Measurements from ENCODE around the gene PLEKHG3. TPM values are rescaled to one million over a fixed set of nuclear protein-coding genes. Genes with fewer than 3 reads are reported as not detected.

The PLEKHG3 gene
- total RNA-seq, 2 experiments from 2014 or later = not detected

GRCh38 chr14:64786296-64787149 lies 82.3 kb downstream of the PLEKHG3 start:
- ChIA-PET CTCF (ENCODE audit: unreplicated experiment) (interaction anchor here (1.6 kb wide), 1 partner anchor 9 kb away, joined by 3 read pairs; no protein-coding TSS in a partner anchor), POLR2A (no interaction called here)
- Histone ChIP-seq H3K79me2 (ENCODE audit: insufficient read depth, low read depth, low read length) (no peaks in the 10 kb centered on the region), H3K4me3 (ENCODE audit: low read depth, low read length, poor library complexity, severe bottlenecking) (no peak overlapping the region), H2AFZ (ENCODE audit: low read length) (no peak overlapping the region), H3K27ac (ENCODE audit: low read depth, low read length, poor library complexity, severe bottlenecking) (no peak overlapping the region), H3K4me2 (ENCODE audit: low read length) (no peak overlapping the region), H4K20me1 (ENCODE audit: insufficient read depth, low read length) (no peaks in the 10 kb centered on the region), H3K36me3 (ENCODE audit: insufficient read depth, low read length) (no peaks in the 10 kb centered on the region), H3K4me1 (ENCODE audit: insufficient read depth, low read length, poor library complexity, severe bottlenecking) (no peaks in the 10 kb centered on the region), H3K9me2 (ENCODE audit: insufficient read depth, low read length) (no peaks in the 10 kb centered on the region), H3K9me3 (ENCODE audit: low read length) (no peaks in the 10 kb centered on the region)
- TF ChIP-seq, protein P1, sequence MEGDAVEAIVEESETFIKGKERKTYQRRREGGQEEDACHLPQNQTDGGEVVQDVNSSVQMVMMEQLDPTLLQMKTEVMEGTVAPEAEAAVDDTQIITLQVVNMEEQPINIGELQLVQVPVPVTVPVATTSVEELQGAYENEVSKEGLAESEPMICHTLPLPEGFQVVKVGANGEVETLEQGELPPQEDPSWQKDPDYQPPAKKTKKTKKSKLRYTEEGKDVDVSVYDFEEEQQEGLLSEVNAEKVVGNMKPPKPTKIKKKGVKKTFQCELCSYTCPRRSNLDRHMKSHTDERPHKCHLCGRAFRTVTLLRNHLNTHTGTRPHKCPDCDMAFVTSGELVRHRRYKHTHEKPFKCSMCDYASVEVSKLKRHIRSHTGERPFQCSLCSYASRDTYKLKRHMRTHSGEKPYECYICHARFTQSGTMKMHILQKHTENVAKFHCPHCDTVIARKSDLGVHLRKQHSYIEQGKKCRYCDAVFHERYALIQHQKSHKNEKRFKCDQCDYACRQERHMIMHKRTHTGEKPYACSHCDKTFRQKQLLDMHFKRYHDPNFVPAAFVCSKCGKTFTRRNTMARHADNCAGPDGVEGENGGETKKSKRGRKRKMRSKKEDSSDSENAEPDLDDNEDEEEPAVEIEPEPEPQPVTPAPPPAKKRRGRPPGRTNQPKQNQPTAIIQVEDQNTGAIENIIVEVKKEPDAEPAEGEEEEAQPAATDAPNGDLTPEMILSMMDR (conservative IDR thresholded peaks at IDR 0.05; ENCODE audit: low read length) = no peak
- intact Hi-C loops (cut with micrococcal nuclease; ENCODE audit: unreplicated experiment) = no loop called here
- DNase-seq (ENCODE audit: low spot score) = no peak
- BruUV-seq (replicated peaks) = no TSS peak

DNA sequence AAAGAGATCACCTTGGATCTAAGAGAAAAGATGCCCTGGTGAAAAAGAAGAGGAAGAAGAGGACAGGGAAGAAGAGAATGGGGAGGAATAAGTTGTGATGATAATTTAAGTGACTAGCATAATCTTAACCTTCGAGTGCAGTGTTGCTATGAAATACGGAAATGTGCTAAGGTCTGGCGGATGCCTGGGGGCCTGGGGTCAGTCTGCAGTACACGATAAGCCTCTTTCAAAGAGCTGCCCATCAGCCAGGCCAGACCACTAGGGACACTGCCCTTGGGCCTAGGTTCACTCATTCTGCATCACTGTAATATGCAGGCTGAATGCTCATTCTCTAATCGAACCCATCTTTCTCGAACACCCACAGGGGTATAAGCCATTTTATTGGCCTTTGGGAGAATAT lies 83.4 kb downstream of the PLEKHG3 start:
- POLR2A ChIA-PET = interaction anchor here (1.0 kb wide), 1 partner anchor 36 kb away, joined by 3 read pairs; no protein-coding TSS in a partner anchor
- CTCF ChIA-PET (ENCODE audit: unreplicated experiment) = no interaction called here
- H3K4me2 ChIP-seq (ENCODE audit: low read length) = no peak overlapping the region
- H3K4me3 ChIP-seq (ENCODE audit: low read depth, low read length, poor library complexity, severe bottlenecking) = no peak overlapping the region
- no peak overlapping the region for H2AFZ ChIP-seq (ENCODE audit: low read length)
- no peaks in the 10 kb centered on the region for H3K79me2 ChIP-seq (ENCODE audit: insufficient read depth, low read depth, low read length)
- no peaks in the 10 kb centered on the region for H3K4me1 ChIP-seq (ENCODE audit: insufficient read depth, low read length, poor library complexity, severe bottlenecking)
- H4K20me1 ChIP-seq (ENCODE audit: insufficient read depth, low read length) = no peaks in the 10 kb centered on the region
- H3K9me2 ChIP-seq (ENCODE audit: insufficient read depth, low read length) = no peaks in the 10 kb centered on the region
- BruUV-seq (replicated peaks) = no TSS peak
- no peaks in the 10 kb centered on the region for H3K9me3 ChIP-seq (ENCODE audit: low read length)
- no peaks in the 10 kb centered on the region for H3K36me3 ChIP-seq (ENCODE audit: insufficient read depth, low read length)
- intact Hi-C loops (cut with micrococcal nuclease; ENCODE audit: unreplicated experiment) = no loop called here
- DNase-seq (ENCODE audit: low spot score) = no peak
- no peak overlapping the region for H3K27ac ChIP-seq (ENCODE audit: low read depth, low read length, poor library complexity, severe bottlenecking)
- TF ChIP-seq, protein P1 (conservative IDR thresholded peaks at IDR 0.05; ENCODE audit: low read length) = no peak
- TF ChIP-seq EZH2phosphoT487 (IDR thresholded peaks at IDR 0.05; ENCODE audit: borderline replicate concordance, low read depth, low read length) = no peak

- H3K79me2 ChIP-seq (ENCODE audit: insufficient read depth, low read depth, low read length) = no peaks in the 10 kb centered on the region
- no TSS peak for BruUV-seq (replicated peaks)
- H3K4me3 ChIP-seq (ENCODE audit: low read depth, low read length, poor library complexity, severe bottlenecking) = no peak overlapping the region
- H4K20me1 ChIP-seq (ENCODE audit: insufficient read depth, low read length) = no peaks in the 10 kb centered on the region
- no peak for TF ChIP-seq EZH2phosphoT487 (IDR thresholded peaks at IDR 0.05; ENCODE audit: borderline replicate concordance, low read depth, low read length)
- TF ChIP-seq, protein P1 (conservative IDR thresholded peaks at IDR 0.05; ENCODE audit: low read length) = no peak
- H3K9me2 ChIP-seq (ENCODE audit: insufficient read depth, low read length) = no peaks in the 10 kb centered on the region
- ChIA-PET CTCF (ENCODE audit: unreplicated experiment) (no interaction called here), POLR2A (no interaction called here)
- H3K27ac ChIP-seq (ENCODE audit: low read depth, low read length, poor library complexity, severe bottlenecking) = no peak overlapping the region
- H2AFZ ChIP-seq (ENCODE audit: low read length) = no peak overlapping the region
- intact Hi-C loops (cut with micrococcal nuclease; ENCODE audit: unreplicated experiment) = no loop called here
- no peaks in the 10 kb centered on the region for H3K4me1 ChIP-seq (ENCODE audit: insufficient read depth, low read length, poor library complexity, severe bottlenecking)
- H3K36me3 ChIP-seq (ENCODE audit: insufficient read depth, low read length) = no peaks in the 10 kb centered on the region
- no peak for DNase-seq (ENCODE audit: low spot score)
- H3K9me3 ChIP-seq (ENCODE audit: low read length) = no peaks in the 10 kb centered on the region
- H3K4me2 ChIP-seq (ENCODE audit: low read length) = no peak overlapping the region
Observed at GRCh38 chr14:64788706-64789105, 84.5 kb downstream of the PLEKHG3 start.

All from OCI-LY7 (cell line).